SK-N-SH (cell line): Measurements from ENCODE around the gene PTPRG. TPM values are rescaled to one million over a fixed set of nuclear protein-coding genes. Genes with fewer than 3 reads are reported as not detected.

Experiments
- CTCF ChIA-PET: fragments of 300-600, 350-600 bp; formaldehyde crosslinking; extraction: SDS; loops from one replicate; lab custom pipeline; 2021; lab: Yijun Ruan, JAX
- POLR2A ChIA-PET: fragments of 350-600 bp; sonication (Branson Sonifier 250); formaldehyde crosslinking; extraction: SDS; loops from one replicate; lab custom pipeline; 2020; ENCODE audit warnings: antibody characterized with exemption, inconsistent platforms; lab: Yijun Ruan, JAX
- DNase-seq: peaks from one replicate; pipeline ENCODE4 v3.0.0; 2012
- H2AFZ ChIP-seq: fragments of 200-600 bp; sonication (generic); 2 replicates; pipeline ENCODE4 v1.8.1; 2016; ENCODE audit warnings: antibody characterized with exemption, mild to moderate bottlenecking, low read depth
- H3F3A ChIP-seq: fragments of 200-600 bp; sonication (generic); replicated peaks from 2 replicates; pipeline ENCODE3; 2016; ENCODE audit warnings: antibody characterized with exemption, mild to moderate bottlenecking; ENCODE audit not compliant: insufficient read depth
- H3K27ac ChIP-seq, 2 experiments: fragments of 200-500 bp in 1 of 2; fragments of 200-600 bp in 1 of 2; sonication (Bioruptor generic) in 1 of 2; sonication (generic), shearing (Covaris generic) in 1 of 2; 2 replicates each; pipeline versions ENCODE4 v1.5.1 to v1.6.1; 2014 to 2016; ENCODE audit warnings: low read depth in 2 of 2, inconsistent platforms in 1 of 2, low read length in 1 of 2, mild to moderate bottlenecking in 1 of 2, mixed read lengths in 1 of 2
- H3K27me3 ChIP-seq: fragments of 200-600 bp; sonication (generic), shearing (Covaris generic); 2 replicates; pipeline ENCODE4 v1.6.1; 2016; ENCODE audit warnings: mixed run types; ENCODE audit not compliant: insufficient read depth
- H3K36me3 ChIP-seq, 2 experiments: fragments of 200-500 bp in 1 of 2; fragments of 200-600 bp in 1 of 2; sonication (Bioruptor generic) in 1 of 2; sonication (generic) in 1 of 2; replicated peaks in 1 of 2; 2 replicates each; pipeline versions ENCODE3 to v1.5.1; 2014 to 2016; ENCODE audit warnings: low read length in 1 of 2, mild to moderate bottlenecking in 1 of 2; ENCODE audit not compliant: insufficient read depth in 2 of 2, control insufficient read depth in 1 of 2
- H3K4me1 ChIP-seq, 2 experiments: fragments of 200-500 bp in 1 of 2; fragments of 200-600 bp in 1 of 2; sonication (Bioruptor generic) in 1 of 2; sonication (generic), shearing (Covaris generic) in 1 of 2; 2 replicates each; pipeline versions ENCODE4 v1.5.1 to v1.6.1; 2014 to 2016; ENCODE audit warnings: low read depth in 1 of 2, low read length in 1 of 2, mixed run types in 1 of 2; ENCODE audit not compliant: insufficient read depth in 2 of 2, control insufficient read depth in 1 of 2
- H3K4me2 ChIP-seq: fragments of 200-600 bp; sonication (generic), shearing (Covaris generic); 2 replicates; pipeline ENCODE4 v1.6.1; 2017; ENCODE audit warnings: mixed run types
- H3K4me3 ChIP-seq, 2 experiments: fragments of 200-500 bp in 1 of 2; fragments of 200-600 bp in 1 of 2; sonication (Bioruptor generic) in 1 of 2; sonication (generic), shearing (Covaris generic) in 1 of 2; 2 replicates each; pipeline versions ENCODE4 v1.5.1 to v1.8.1; 2014 to 2016; ENCODE audit warnings: low read depth in 2 of 2, inconsistent platforms in 1 of 2, low read length in 1 of 2, mild to moderate bottlenecking in 1 of 2, mixed read lengths in 1 of 2, moderate library complexity in 1 of 2
- H3K79me2 ChIP-seq: fragments of 200-600 bp; sonication (generic); 2 replicates; pipeline ENCODE4 v1.8.1; 2017; ENCODE audit warnings: mild to moderate bottlenecking; ENCODE audit not compliant: insufficient read depth
- H3K9ac ChIP-seq: fragments of 200-600 bp; sonication (generic); 2 replicates; pipeline ENCODE4 v1.6.1; 2017; ENCODE audit warnings: mixed run types
- H3K9me2 ChIP-seq: fragments of 200-600 bp; sonication (generic); 2 replicates; pipeline ENCODE4 v1.6.1; 2017; ENCODE audit warnings: mixed run types
- H3K9me3 ChIP-seq: fragments of 200-600 bp; sonication (generic); 2 replicates; pipeline ENCODE4 v1.6.1; 2017; ENCODE audit warnings: mixed run types, mild to moderate bottlenecking, moderate library complexity
- H4K20me1 ChIP-seq: fragments of 200-600 bp; sonication (generic); 2 replicates; pipeline ENCODE4 v1.6.1; 2017; ENCODE audit warnings: mild to moderate bottlenecking, mixed run types; ENCODE audit not compliant: insufficient read depth
- CHD2 ChIP-seq: fragments of 150-350 bp; IDR thresholded peaks from 2 replicates; pipeline ENCODE4 v1.6.1; 2018; ENCODE audit warnings: low read length; ENCODE audit not compliant: partially characterized antibody
- ELF1 ChIP-seq: IDR thresholded peaks from 2 replicates; pipeline ENCODE4 v1.4.0; 2012
- EP300 ChIP-seq, 2 experiments: IDR thresholded peaks; 2 replicates each; pipeline versions ENCODE4 v1.4.0 to v1.6.1; 2012; ENCODE audit warnings: borderline replicate concordance in 1 of 2, low read depth in 1 of 2, low read length in 1 of 2
- EZH2phosphoT487 ChIP-seq: fragments of 200-600 bp; sonication (generic); IDR thresholded peaks from 2 replicates; pipeline ENCODE4 v1.6.1; 2017; ENCODE audit warnings: low read depth, mixed run types, mild to moderate bottlenecking, antibody characterized with exemption, moderate library complexity, borderline replicate concordance
- FOSL2 ChIP-seq: IDR thresholded peaks from 2 replicates; pipeline ENCODE4 v1.4.0; 2012; ENCODE audit warnings: low read depth, mild to moderate bottlenecking, moderate library complexity, borderline replicate concordance
- FOXJ3 ChIP-seq: sonication (generic); formaldehyde crosslinking; IDR thresholded peaks from 2 replicates; pipeline ENCODE4 v1.5.1; 2020; ENCODE audit warnings: mild to moderate bottlenecking, missing genetic modification reagents
- FOXM1 ChIP-seq: IDR thresholded peaks from 2 replicates; pipeline ENCODE4 v1.4.0; 2012; ENCODE audit warnings: low read depth, mild to moderate bottlenecking
- GATA2 ChIP-seq: sonication (generic); formaldehyde crosslinking; IDR thresholded peaks from 2 replicates; pipeline ENCODE4 v1.5.0; 2020; ENCODE audit warnings: mild to moderate bottlenecking, missing genetic modification reagents
- IRF3 ChIP-seq: fragments of 150-350 bp; IDR thresholded peaks from 2 replicates; pipeline ENCODE4 v1.6.1; 2016; ENCODE audit warnings: mild to moderate bottlenecking, low read depth, low read length
- JUND ChIP-seq: IDR thresholded peaks from 2 replicates; pipeline ENCODE4 v1.4.0; 2012
- MAX ChIP-seq: IDR thresholded peaks from 2 replicates; pipeline ENCODE4 v1.4.0; 2012; ENCODE audit warnings: low read depth
- MEF2A ChIP-seq: IDR thresholded peaks from 2 replicates; pipeline ENCODE4 v1.4.0; 2012; ENCODE audit warnings: low read depth, borderline replicate concordance
- MXI1 ChIP-seq: IDR thresholded peaks from 2 replicates; pipeline ENCODE4 v1.6.1; 2012; ENCODE audit warnings: mild to moderate bottlenecking, low read depth, low read length, improper control_type of control experiment
- NFIC ChIP-seq: IDR thresholded peaks from 2 replicates; pipeline ENCODE4 v1.4.0; 2012; ENCODE audit warnings: borderline replicate concordance
- NRF1 ChIP-seq: IDR thresholded peaks from 2 replicates; pipeline ENCODE4 v1.6.1; 2012; ENCODE audit warnings: low read depth, mild to moderate bottlenecking, low read length
- REST ChIP-seq: IDR thresholded peaks from 2 replicates; pipeline ENCODE4 v1.6.1; 2012; ENCODE audit warnings: mild to moderate bottlenecking, low read depth, low read length, moderate library complexity
- RFX5 ChIP-seq: IDR thresholded peaks from 2 replicates; pipeline ENCODE4 v1.6.1; 2012; ENCODE audit warnings: mild to moderate bottlenecking, improper control_type of control experiment, low read length
- TAF1 ChIP-seq: IDR thresholded peaks from 2 replicates; pipeline ENCODE4 v1.6.1; 2012; ENCODE audit warnings: low read depth, mild to moderate bottlenecking, low read length, moderate library complexity, borderline replicate concordance
- TCF12 ChIP-seq: IDR thresholded peaks from 2 replicates; pipeline ENCODE4 v1.4.0; 2012
- TEAD4 ChIP-seq: IDR thresholded peaks from 2 replicates; pipeline ENCODE4 v1.4.0; 2012; ENCODE audit warnings: mild to moderate bottlenecking, borderline replicate concordance; ENCODE audit not compliant: insufficient read depth
- USF2 ChIP-seq: fragments of 150-350 bp; IDR thresholded peaks from 2 replicates; pipeline ENCODE4 v1.6.1; 2017; ENCODE audit warnings: antibody characterized with exemption, low read length, low read depth, borderline replicate concordance
- YY1 ChIP-seq: IDR thresholded peaks from 2 replicates; pipeline ENCODE4 v1.4.0; 2012; ENCODE audit warnings: low read depth, mild to moderate bottlenecking
- WGBS: methylation state at CpG from one replicate; pipeline ENCODE4 v1.1.6; 2017; ENCODE audit warnings: low lambda C conversion rate; 5-methylcytosine and 5-hydroxymethylcytosine counted together
- polyA plus RNA-seq, 3 experiments: library from polyadenylated mRNA; depleted of rRNA; stranded (reverse); fragments of >200 nt; gene quantifications; 2 replicates each; pipeline ENCODE4 v1.2.3, GENCODE V29; 2012

Gene PTPRG
- polyA plus RNA-seq, 1 of the 3 experiments (the other 2 are of a cell fraction) = 14.1 TPM

GRCh38 chr3:61824553-61825135, 263.3 kb downstream of the PTPRG start:
- Histone ChIP-seq H3K4me3 (no peak overlapping the region), H3K9me3 (no peaks in the 10 kb centered on the region), H2AFZ (no peak overlapping the region), H3K79me2 (no peaks in the 10 kb centered on the region), H3F3A (peaks cover 7% of the 10 kb centered on the region), H3K36me3 (no peaks in the 10 kb centered on the region)
- POLR2A ChIA-PET = no interaction called here
- TF ChIP-seq TAF1 (no peak), USF2 (no peak), CHD2 (no peak), YY1 (no peak), ELF1 (no peak), TCF12 (no peak), EP300 (IDR thresholded peaks at IDR 0.05; ENCODE audit: borderline replicate concordance in 1 of 2, low read depth in 1 of 2, low read length in 1 of 2) (no peak), GATA2 (no peak), MAX (no peak), FOXM1 (no peak), TEAD4 (no peak), RFX5 (no peak), FOXJ3 (CRISPR knock-in tag) (no peak), NRF1 (no peak), MEF2A (no peak), FOSL2 (no peak), MXI1 (no peak), NFIC (no peak)
- TF ChIP-seq, all 33 proteins: peak for 0
- peaks cover 8% of the 10 kb centered on the region; the same call in 1 of the 2 replicates for H4K20me1 ChIP-seq
- no peaks in the 10 kb centered on the region; a peak in 1 of 4 replicates for H3K4me1 ChIP-seq
- no peak for DNase-seq
- H3K27me3 ChIP-seq = no peaks in the 10 kb centered on the region
- CTCF ChIA-PET = no interaction called here
- H3K27ac ChIP-seq = no peak overlapping the region
- no peak overlapping the region for H3K9ac ChIP-seq
- no peaks in the 10 kb centered on the region for H3K9me2 ChIP-seq
- WGBS = 88% methylated on average over 2 of the region's 2 CpGs
- no peak overlapping the region for H3K4me2 ChIP-seq

GRCh38 chr3:61826161-61826560, 264.8 kb downstream of the PTPRG start:
- WGBS = 91% methylated on average over 5 of the region's 5 CpGs
- Histone ChIP-seq H3K4me3 (no peak overlapping the region), H3K79me2 (0 out of 2 replicates have a peak, but pooled peaks cover 2% of the 10 kb centered on the region), H3K27ac (no peak overlapping the region), H3K36me3 (no peaks in the 10 kb centered on the region), H3K9me2 (no peaks in the 10 kb centered on the region), H3K4me1 (no peaks in the 10 kb centered on the region; a peak in 1 of 4 replicates), H3K4me2 (no peak overlapping the region), H2AFZ (no peak overlapping the region), H3K27me3 (no peaks in the 10 kb centered on the region), H3K9ac (no peak overlapping the region), H3K9me3 (no peaks in the 10 kb centered on the region), H3F3A (peaks cover 5% of the 10 kb centered on the region), H4K20me1 (peaks cover 10% of the 10 kb centered on the region; the same call in 1 of the 2 replicates)
- CTCF ChIA-PET = interaction anchor here (0.6 kb wide), 1 partner anchor 556 kb away, joined by 3 read pairs; no protein-coding TSS in a partner anchor
- no peak for DNase-seq
- POLR2A ChIA-PET = no interaction called here
- TF ChIP-seq CHD2 (no peak), EZH2phosphoT487 (no peak), REST (no peak), IRF3 (no peak), RFX5 (no peak), JUND (no peak), NFIC (no peak)
